GM18861 (cell line): ENCODE measurements around the gene ZNF516.
A peak's percentile ranks its signal among the peaks of the same experiment; 100 is the strongest.

Source experiments
- ATAC-seq: cut with Tn5 transposase; IDR thresholded peaks from one replicate; pipeline ENCODE4 v1.9.1; 2021; ENCODE audit not compliant: unreplicated experiment

The ZNF516 gene

GRCh38 chr18:76369791-76370190 is 125.3 kb downstream of the ZNF516 start:
- no peak for ATAC-seq

GRCh38 chr18:76368976-76369375 is 126.1 kb downstream of the ZNF516 start:
- ATAC-seq: no peak

- no peak for ATAC-seq
Measured at GRCh38 chr18:76368271-76368670, 126.8 kb downstream of the ZNF516 start.

GRCh38 chr18:76367168-76368125 is 127.6 kb downstream of the ZNF516 start:
- ATAC-seq: no peak

- no peak for ATAC-seq
Measured at GRCh38 chr18:76365561-76365960, 129.5 kb downstream of the ZNF516 start.

GRCh38 chr18:76364282-76365259 is 130.5 kb downstream of the ZNF516 start:
- ATAC-seq: peak; percentile 80

- ATAC-seq: no peak
Measured at GRCh38 chr18:76363436-76364120, 131.5 kb downstream of the ZNF516 start.

GRCh38 chr18:76362676-76363075 is 132.4 kb downstream of the ZNF516 start:
- ATAC-seq: no peak

GRCh38 chr18:76361219-76361618 is 133.8 kb downstream of the ZNF516 start:
- no peak for ATAC-seq

GRCh38 chr18:76359909-76360308 is 135.1 kb downstream of the ZNF516 start:
- ATAC-seq: no peak

- no peak for ATAC-seq
Measured at GRCh38 chr18:76358774-76359173, 136.3 kb downstream of the ZNF516 start.

GRCh38 chr18:76357585-76358260 is 137.3 kb downstream of the ZNF516 start:
- ATAC-seq: no peak

- no peak for ATAC-seq
Measured at GRCh38 chr18:76357174-76357573, 137.9 kb downstream of the ZNF516 start.

GRCh38 chr18:76356666-76357065 is 138.4 kb downstream of the ZNF516 start:
- no peak for ATAC-seq

- ATAC-seq: no peak
Measured at GRCh38 chr18:76354348-76354747, 140.7 kb downstream of the ZNF516 start.

- no peak for ATAC-seq
Measured at GRCh38 chr18:76353500-76353899, 141.5 kb downstream of the ZNF516 start.

- no peak for ATAC-seq
Measured at GRCh38 chr18:76353046-76353445, 142.0 kb downstream of the ZNF516 start.

- no peak for ATAC-seq
Measured at GRCh38 chr18:76351961-76352581, 143.0 kb downstream of the ZNF516 start.

- ATAC-seq: no peak
Measured at GRCh38 chr18:76350134-76351025, 144.7 kb downstream of the ZNF516 start.
